OCI-LY7 (cell line): ENCODE measurements around the gene CDK19.

ENCODE experiments used
- EZH2phosphoT487 ChIP-seq: fragments of 200-600 bp; sonication (generic); IDR thresholded peaks from 2 replicates; pipeline ENCODE4 v1.6.1; 2018; ENCODE audit warnings: low read depth, borderline replicate concordance, mild to moderate bottlenecking, mixed run types, antibody characterized with exemption, low read length, moderate library complexity, mixed read lengths
- TF ChIP-seq, protein P1 (sequence below): fragments of 200-600 bp; sonication (generic); conservative IDR thresholded peaks from 2 replicates; pipeline ENCODE4 v1.5.1; 2014; ENCODE audit warnings: mild to moderate bottlenecking, antibody characterized with exemption, low read length, moderate library complexity, mixed read lengths

DNA sequence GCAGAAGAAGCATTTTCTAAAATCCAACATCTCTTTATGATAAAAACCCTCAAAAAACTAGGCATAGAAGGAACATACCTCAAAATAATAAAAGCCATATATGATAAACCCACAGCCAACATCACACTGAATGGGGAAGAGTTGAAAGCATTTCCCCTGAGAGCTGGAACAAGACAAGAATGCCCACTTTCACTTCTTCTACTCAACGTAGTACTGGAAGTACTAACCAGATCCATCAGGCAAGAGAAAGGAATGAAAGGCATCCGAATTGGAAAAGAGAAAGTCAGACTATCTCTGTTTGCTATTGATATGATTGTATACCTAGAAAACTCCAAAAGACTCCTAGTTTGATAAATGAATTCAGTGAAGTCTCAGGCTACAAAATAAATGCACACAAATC lies 7.9 kb upstream of the CDK19 start:
- TF ChIP-seq, protein P1, sequence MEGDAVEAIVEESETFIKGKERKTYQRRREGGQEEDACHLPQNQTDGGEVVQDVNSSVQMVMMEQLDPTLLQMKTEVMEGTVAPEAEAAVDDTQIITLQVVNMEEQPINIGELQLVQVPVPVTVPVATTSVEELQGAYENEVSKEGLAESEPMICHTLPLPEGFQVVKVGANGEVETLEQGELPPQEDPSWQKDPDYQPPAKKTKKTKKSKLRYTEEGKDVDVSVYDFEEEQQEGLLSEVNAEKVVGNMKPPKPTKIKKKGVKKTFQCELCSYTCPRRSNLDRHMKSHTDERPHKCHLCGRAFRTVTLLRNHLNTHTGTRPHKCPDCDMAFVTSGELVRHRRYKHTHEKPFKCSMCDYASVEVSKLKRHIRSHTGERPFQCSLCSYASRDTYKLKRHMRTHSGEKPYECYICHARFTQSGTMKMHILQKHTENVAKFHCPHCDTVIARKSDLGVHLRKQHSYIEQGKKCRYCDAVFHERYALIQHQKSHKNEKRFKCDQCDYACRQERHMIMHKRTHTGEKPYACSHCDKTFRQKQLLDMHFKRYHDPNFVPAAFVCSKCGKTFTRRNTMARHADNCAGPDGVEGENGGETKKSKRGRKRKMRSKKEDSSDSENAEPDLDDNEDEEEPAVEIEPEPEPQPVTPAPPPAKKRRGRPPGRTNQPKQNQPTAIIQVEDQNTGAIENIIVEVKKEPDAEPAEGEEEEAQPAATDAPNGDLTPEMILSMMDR, result no peak
- TF ChIP-seq EZH2phosphoT487, result no peak
